Measurements from ENCODE around the gene AK3.

AK3 gene

DNA sequence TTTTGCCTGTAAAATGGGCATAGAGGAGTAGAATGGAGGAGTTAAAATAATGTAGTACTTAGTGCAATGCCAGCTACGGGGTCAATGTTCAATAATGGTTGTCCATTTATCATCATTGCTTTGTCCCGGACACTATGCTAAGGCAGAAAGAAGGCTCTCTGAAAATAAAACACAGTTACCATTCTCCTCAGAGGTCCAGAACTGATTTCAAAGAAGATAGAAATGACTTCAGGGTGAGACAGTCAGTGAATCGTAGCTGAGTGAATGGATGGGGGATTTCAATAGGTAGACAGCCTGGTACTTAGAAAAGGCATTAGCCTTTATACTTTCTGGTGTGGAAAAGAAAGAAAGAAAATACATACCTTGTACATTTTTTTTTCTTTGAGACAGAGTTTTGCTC is 1.2 kb upstream of the AK3 start:
- Histone ChIP-seq H3K4me1 (ENCODE audit: insufficient read depth, low read length) (peaks cover 25% of the 10 kb centered on the region), H3K4me2 (ENCODE audit: insufficient read depth, low read length) (no peak overlapping the region), H3K27ac (ENCODE audit: low read length) (no peak overlapping the region), H3K9me3 (ENCODE audit: insufficient read depth, low read length, severe bottlenecking) (no peaks in the 10 kb centered on the region), H3K27me3 (ENCODE audit: insufficient read depth, low read length, poor library complexity) (no peaks in the 10 kb centered on the region), H4K20me1 (ENCODE audit: insufficient read depth, low read length) (no peaks in the 10 kb centered on the region; the same call in 1 of the 2 replicates), H2AFZ (ENCODE audit: low read depth, low read length) (peak overlapping the region; percentile 77; the same call in 1 of the 2 replicates), H3K4me3 (ENCODE audit: low read depth in 1 of 2, low read length in 2 of 2) (no peak overlapping the region), H3K36me3 (ENCODE audit: insufficient read depth, low read length) (no peaks in the 10 kb centered on the region), H3K9ac (ENCODE audit: low read depth, low read length) (no peak overlapping the region), H3K79me2 (ENCODE audit: insufficient read depth, low read length) (peaks cover 37% of the 10 kb centered on the region)
- DNase-seq (no peak), ATAC-seq (ENCODE audit: insufficient read depth, low read depth) (no peak)
- TF ChIP-seq EZH2 (IDR thresholded peaks at IDR 0.05; ENCODE audit: borderline replicate concordance, low read depth, low read length, severe bottlenecking) = no peak
- TF ChIP-seq, protein P1, sequence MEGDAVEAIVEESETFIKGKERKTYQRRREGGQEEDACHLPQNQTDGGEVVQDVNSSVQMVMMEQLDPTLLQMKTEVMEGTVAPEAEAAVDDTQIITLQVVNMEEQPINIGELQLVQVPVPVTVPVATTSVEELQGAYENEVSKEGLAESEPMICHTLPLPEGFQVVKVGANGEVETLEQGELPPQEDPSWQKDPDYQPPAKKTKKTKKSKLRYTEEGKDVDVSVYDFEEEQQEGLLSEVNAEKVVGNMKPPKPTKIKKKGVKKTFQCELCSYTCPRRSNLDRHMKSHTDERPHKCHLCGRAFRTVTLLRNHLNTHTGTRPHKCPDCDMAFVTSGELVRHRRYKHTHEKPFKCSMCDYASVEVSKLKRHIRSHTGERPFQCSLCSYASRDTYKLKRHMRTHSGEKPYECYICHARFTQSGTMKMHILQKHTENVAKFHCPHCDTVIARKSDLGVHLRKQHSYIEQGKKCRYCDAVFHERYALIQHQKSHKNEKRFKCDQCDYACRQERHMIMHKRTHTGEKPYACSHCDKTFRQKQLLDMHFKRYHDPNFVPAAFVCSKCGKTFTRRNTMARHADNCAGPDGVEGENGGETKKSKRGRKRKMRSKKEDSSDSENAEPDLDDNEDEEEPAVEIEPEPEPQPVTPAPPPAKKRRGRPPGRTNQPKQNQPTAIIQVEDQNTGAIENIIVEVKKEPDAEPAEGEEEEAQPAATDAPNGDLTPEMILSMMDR (IDR thresholded peaks at IDR 0.05; ENCODE audit: borderline replicate concordance, extremely low read depth, low read length, poor library complexity, severe bottlenecking) = no peak

DNA sequence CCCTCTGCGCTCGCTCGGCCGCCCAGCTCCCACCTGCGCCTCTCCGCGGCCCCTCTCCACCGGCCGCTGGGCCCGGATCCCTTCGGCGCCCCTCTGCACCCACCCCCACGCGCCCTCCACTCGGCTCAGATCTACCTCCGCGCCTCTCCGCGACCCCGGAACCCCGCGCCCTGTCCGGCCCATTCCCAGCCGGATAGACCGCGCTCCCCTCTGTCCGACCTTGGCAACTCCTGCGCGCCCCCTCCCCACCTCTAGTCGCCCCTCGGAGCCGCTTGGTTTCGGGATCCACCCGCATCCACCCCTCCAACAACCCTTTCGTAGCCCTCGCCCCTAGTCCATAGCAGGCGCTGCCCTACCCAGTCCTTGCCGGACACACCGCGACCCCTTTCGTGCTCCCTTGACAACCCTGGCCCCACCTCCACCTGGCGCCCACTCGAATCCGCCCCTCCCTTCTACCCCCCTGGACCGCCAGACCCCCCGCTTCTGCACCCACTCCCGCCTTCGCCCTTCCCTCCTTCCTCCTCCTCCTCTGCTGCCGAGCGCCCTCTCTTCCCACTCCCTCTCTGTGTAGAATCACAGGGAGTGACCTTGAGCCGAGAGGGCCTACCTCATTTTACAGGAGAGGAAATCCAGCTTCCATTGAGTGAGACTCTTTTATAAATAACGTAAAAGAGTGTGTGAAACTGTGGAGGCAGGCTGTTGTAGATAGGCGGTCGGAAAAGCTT is 525 bp upstream of the AK3 start:
- Histone ChIP-seq H3K4me2 (ENCODE audit: insufficient read depth, low read length) (peak overlapping the region; percentile 59), H3K79me2 (ENCODE audit: insufficient read depth, low read length) (peaks cover 44% of the 10 kb centered on the region), H3K36me3 (ENCODE audit: insufficient read depth, low read length) (no peaks in the 10 kb centered on the region), H3K9ac (ENCODE audit: low read depth, low read length) (peak overlapping the region; percentile 75), H3K27ac (ENCODE audit: low read length) (0 out of 2 replicates have a peak overlapping the region, but pooled peaks have one; percentile 24), H3K4me3 (ENCODE audit: low read depth in 1 of 2, low read length in 2 of 2) (peak overlapping the region; percentile 48 to 73; a peak in 3 of 4 replicates), H4K20me1 (ENCODE audit: insufficient read depth, low read length) (no peaks in the 10 kb centered on the region; the same call in 1 of the 2 replicates), H3K4me1 (ENCODE audit: insufficient read depth, low read length) (peaks cover 27% of the 10 kb centered on the region), H2AFZ (ENCODE audit: low read depth, low read length) (peak overlapping the region; percentile 77), H3K27me3 (ENCODE audit: insufficient read depth, low read length, poor library complexity) (no peaks in the 10 kb centered on the region), H3K9me3 (ENCODE audit: insufficient read depth, low read length, severe bottlenecking) (no peaks in the 10 kb centered on the region)
- no peak for DNase-seq
- ATAC-seq (ENCODE audit: insufficient read depth, low read depth) = no peak
- no peak for TF ChIP-seq EZH2 (IDR thresholded peaks at IDR 0.05; ENCODE audit: borderline replicate concordance, low read depth, low read length, severe bottlenecking)
- TF ChIP-seq, protein P1 (IDR thresholded peaks at IDR 0.05; ENCODE audit: borderline replicate concordance, extremely low read depth, low read length, poor library complexity, severe bottlenecking) = no peak

DNA sequence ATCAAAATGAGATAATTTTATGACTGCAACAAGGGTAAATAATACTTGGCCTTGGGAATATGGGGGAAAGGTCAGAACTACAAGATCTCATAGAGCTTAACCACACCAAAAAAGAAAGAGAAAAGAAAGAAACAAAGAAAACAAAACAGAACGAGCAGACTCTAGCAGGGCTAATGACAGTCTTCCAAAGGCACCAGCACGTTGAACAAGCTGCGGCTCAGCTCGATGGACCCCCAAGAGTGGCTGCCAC is 689 bp downstream of the AK3 start:
- peak overlapping the region; percentile 75 for H3K9ac ChIP-seq (ENCODE audit: low read depth, low read length)
- ATAC-seq (ENCODE audit: insufficient read depth, low read depth) (no peak; the same call in 2 of the 3 replicates), DNase-seq (no peak)
- H3K4me3 ChIP-seq (ENCODE audit: low read depth in 1 of 2, low read length in 2 of 2) = peak overlapping the region; percentile 48 to 73; a peak in 3 of 4 replicates
- peak overlapping the region; percentile 69 for H3K27ac ChIP-seq (ENCODE audit: low read length)
- H2AFZ ChIP-seq (ENCODE audit: low read depth, low read length) = peak overlapping the region; percentile 84
- no peaks in the 10 kb centered on the region for H3K36me3 ChIP-seq (ENCODE audit: insufficient read depth, low read length)
- H4K20me1 ChIP-seq (ENCODE audit: insufficient read depth, low read length) = no peaks in the 10 kb centered on the region; the same call in 1 of the 2 replicates
- no peaks in the 10 kb centered on the region for H3K9me3 ChIP-seq (ENCODE audit: insufficient read depth, low read length, severe bottlenecking)
- TF ChIP-seq, protein P1 (IDR thresholded peaks at IDR 0.05; ENCODE audit: borderline replicate concordance, extremely low read depth, low read length, poor library complexity, severe bottlenecking) = no peak
- no peak for TF ChIP-seq EZH2 (IDR thresholded peaks at IDR 0.05; ENCODE audit: borderline replicate concordance, low read depth, low read length, severe bottlenecking)
- peaks cover 27% of the 10 kb centered on the region for H3K4me1 ChIP-seq (ENCODE audit: insufficient read depth, low read length)
- H3K4me2 ChIP-seq (ENCODE audit: insufficient read depth, low read length) = peak overlapping the region; percentile 59
- H3K27me3 ChIP-seq (ENCODE audit: insufficient read depth, low read length, poor library complexity) = no peaks in the 10 kb centered on the region
- peaks cover 56% of the 10 kb centered on the region for H3K79me2 ChIP-seq (ENCODE audit: insufficient read depth, low read length)
